ENCODE data around the gene PPP1R1B.
"Not testable (repeated sequence)": the region's sequence is repeated elsewhere in the genome, so short reads cannot be mapped to it uniquely, and the experiment has no call there.

PPP1R1B gene

GRCh38 chr17:39626171-39627046 lies at the start of gene PPP1R1B:
PPP1R1B (plus strand) TSS chr17:39626952; CDS start chr17:39627393, 441 bp downstream.
- DNase-seq (ENCODE audit: low read depth in 2 of 2), result peak; percentile 24 to 29

GRCh38 chr17:39578272-39578671 lies 48.5 kb upstream of the PPP1R1B start:
- no peak for DNase-seq (ENCODE audit: low read depth in 2 of 2)

DNA sequence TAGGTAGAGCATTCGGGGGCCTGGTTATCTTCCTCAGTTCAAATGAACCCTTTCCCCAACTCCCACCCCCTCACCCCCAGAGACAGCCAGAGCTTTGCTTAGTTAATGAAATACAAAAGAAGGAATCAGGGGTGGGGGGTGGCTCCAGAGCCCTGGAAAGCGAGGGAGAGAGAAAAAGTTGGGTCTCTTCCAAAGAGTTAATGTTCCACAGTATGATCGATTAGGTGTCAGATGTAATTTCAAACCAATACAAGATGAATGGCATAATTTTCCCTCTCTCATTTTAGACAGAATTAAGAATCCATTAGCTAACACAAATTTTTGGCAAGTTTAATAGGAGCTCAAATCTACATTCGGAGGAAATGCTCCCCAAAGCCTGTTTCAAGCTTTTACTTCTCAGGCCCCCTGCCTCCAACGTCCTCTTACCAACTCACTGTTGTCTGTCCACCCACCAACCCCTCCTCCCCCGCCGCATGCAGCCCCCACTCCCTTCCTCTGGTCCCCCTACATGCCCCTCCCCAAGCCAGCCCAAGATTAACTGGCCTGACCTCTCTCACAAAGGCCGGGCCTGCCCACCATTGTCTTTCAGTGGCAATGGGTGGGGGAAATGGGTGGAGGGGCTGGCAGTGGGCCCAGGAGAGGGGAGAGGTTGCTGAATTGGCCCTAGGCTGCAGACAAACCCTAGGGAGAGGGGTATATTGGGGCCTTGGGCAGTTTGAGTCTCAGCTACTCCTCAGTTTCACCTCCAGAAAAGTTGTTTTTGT lies 47.3 kb upstream of the PPP1R1B start:
- no peak for DNase-seq (ENCODE audit: low read depth in 2 of 2)

DNA sequence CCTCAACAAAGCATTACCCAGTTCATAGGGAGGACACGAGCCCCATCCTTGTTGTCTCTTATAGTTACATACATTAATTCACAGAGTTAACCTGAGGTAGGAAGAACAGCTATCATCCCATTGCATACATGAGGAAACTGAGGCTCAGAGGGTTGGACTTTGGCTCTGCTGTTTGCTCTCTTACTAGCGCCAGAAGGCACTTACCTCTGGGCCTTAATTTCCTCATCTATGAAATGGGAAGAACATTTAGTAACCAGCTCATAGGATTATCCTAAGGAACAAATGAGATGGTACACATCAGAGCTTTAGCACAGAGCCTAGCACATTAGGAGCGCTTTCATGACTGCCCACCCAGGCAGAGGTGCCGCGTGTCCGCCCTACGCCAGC lies 46.7 kb upstream of the PPP1R1B start:
- DNase-seq (ENCODE audit: low read depth in 2 of 2), result no peak

DNA sequence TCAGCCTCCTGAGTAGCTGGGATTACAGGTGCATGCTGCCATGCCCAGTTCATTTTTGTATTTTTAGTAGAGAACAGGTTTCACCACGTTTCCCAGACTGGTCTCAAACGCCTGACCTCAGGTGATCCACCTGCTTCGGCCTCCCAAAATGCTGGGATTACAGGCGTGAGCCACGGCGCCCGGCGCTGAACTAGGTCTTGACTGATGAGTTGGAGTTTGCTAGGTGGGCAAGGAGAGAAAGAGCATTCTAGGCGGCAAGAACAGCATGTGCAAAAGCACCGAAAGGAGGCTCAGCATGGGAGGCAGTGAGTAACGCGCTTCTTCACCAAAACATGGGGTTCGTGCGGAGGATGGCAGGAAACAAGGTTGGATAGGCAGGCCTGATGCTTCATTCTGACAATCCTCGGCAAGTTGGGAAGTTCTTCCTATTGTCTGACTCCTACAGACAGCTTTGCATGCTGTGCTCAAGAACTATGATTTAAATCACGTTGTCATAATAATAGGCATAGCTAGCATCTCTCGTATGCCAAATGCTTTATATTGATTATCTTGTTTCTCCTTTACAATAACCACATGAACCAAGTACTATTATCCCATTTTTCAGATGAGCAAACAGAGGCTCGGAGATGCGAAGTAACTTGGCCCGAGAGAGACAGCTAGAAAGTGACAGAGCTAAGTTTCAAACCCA lies 45.5 kb upstream of the PPP1R1B start:
- no peak for DNase-seq (ENCODE audit: low read depth in 2 of 2)

- no peak for DNase-seq (ENCODE audit: low read depth in 2 of 2)
Measured at GRCh38 chr17:39581759-39582085, 45.0 kb upstream of the PPP1R1B start.

DNA sequence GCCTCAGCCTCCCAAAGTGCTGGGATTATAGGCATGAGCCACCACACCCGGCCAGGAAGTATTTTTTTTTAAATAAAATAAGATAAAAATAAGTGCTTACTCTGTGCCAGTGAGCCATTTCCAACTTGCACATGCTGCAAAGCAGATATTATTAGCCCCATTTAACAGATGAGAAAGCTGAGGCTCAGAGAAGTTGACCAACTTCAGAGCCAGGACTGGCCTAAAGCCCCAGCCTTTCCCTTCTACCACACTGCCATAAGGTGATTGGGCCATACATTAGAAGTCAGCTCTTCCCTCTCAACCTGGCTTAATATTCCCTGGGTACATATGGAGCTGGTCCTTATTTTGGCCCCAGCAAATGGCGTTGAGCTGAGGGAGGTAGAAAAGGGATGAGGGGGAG lies 44.1 kb upstream of the PPP1R1B start:
- no peak for DNase-seq (ENCODE audit: low read depth in 2 of 2)

- DNase-seq (ENCODE audit: low read depth in 2 of 2), result not testable (repeated sequence)
Measured at GRCh38 chr17:39590180-39590579, 36.6 kb upstream of the PPP1R1B start.

DNA sequence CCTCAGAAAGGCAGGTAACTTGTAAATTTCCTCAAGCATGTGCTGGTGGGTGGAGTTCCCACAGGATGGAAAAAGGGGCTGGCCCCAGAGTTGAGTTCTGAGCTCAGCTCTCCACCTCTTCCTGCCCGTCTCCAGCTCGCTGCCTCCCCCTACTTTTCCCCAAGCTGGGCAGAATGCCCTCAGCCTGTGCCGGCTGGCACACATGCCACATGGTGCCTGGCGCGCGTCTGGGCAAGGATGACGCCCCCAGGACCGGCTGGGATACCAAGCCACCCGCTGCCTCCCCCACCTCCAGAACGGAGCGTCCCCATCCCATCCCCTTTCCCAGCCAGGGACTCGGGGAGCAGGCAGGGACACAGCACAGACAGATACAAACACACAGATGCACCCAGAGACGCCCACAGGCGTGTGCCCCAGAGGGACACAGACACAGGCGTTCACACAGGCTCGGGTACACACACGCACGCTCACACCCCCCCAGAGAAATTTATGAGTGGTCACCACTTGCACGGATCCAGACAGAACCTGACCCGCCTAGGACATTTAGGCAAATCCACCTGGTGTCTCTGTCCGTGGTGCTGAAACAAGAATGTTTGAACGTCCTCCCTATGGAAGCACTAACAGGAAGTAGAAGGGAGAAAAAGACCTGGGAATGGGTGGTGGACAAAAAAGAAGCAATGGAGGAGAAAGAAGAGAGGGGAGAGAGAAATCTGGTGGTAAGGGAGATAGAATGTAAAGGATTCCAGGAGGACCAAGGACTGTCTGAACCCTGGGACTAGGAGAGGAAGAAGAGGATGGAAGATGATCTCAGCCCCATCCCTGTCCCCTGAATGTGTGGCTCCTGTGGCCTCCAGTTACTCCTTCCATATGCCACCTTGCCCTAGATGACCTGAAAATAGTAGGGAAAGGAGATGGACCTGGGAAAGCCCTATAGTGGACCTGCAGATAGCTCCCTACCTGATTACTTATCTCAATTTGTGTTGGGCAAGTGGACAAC lies 34.5 kb upstream of the PPP1R1B start:
- no peak for DNase-seq (ENCODE audit: low read depth in 2 of 2)

DNA sequence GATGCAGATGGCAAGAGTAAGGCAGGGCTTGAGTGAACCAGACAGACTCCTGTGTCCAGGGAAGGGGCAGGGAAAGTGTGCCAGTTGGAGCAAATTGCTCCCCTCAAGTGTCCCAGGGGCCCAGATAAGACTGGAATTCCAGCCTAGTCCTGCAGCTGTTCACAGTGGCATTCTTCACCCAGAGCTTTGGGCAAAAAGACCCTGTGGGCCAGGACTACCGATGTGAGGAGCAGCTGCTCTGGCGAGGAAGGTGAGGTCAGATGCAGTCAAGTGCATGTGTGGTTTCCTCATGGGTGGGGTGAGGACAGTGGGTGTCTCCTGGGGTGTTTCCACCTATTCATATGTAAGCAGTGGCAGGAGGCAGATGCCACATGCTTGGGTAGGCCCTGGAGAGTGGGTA lies 33.4 kb upstream of the PPP1R1B start:
- DNase-seq (ENCODE audit: low read depth in 2 of 2), result no peak

DNA sequence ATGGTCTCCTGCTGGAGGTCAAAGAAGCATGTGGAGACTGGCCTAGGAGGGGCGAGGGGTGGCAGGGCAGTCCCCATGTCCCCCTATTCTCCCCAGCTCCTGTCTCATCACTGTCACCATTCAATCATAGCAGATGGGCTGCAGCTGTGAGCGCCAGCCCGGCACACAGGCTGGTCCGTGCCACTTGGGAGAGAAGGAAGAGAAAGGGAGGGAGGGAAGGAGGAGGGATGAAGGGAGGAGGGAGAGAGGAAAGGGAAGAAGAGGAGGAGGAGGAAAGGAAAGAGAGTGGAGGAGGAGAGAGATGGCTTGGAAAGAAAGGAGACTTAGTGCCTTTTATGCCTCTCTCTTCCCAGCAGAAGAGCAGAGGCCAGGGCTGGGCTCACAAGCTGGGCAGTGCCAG lies 31.5 kb upstream of the PPP1R1B start:
- no peak for DNase-seq (ENCODE audit: low read depth in 2 of 2)

- no peak for DNase-seq (ENCODE audit: low read depth in 2 of 2)
Measured at GRCh38 chr17:39595928-39596510, 30.7 kb upstream of the PPP1R1B start.

GRCh38 chr17:39596543-39597267 lies 30.0 kb upstream of the PPP1R1B start:
- DNase-seq (ENCODE audit: low read depth in 2 of 2), result no peak

DNA sequence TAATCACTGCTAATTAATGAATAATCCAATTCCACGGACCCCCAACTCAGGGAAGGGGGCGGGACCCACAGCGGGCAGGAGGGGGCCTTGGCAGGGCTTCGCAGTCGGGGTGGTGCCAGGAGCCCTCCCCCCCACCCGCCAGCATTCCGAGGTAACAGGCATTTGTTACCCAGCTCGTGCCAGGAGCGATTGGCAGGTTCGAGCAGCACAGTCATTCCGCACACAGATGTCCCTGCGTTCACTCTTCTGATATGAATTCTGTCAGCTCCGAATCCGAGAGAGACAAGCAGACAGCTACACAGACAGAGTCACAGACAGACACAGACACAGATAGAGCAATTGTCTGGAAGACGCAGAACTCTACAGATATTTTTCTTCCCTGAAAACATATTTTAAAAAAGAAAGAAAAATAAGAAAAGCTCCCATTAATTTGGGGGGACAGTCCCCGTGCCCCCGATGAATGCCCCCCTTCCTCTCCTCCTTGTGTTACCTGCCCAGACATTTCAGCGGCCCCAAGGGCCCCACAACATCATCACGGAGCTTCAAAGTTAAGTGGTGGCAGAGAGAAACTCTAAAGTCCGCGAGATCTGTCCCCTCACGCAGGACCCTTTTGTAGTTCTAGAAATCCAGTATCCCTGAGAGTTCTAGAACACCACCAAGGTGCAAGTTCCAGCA lies 29.2 kb upstream of the PPP1R1B start:
- no peak for DNase-seq (ENCODE audit: low read depth in 2 of 2)

GRCh38 chr17:39598047-39598481 lies 28.7 kb upstream of the PPP1R1B start:
- DNase-seq (ENCODE audit: low read depth in 2 of 2), result no peak

DNA sequence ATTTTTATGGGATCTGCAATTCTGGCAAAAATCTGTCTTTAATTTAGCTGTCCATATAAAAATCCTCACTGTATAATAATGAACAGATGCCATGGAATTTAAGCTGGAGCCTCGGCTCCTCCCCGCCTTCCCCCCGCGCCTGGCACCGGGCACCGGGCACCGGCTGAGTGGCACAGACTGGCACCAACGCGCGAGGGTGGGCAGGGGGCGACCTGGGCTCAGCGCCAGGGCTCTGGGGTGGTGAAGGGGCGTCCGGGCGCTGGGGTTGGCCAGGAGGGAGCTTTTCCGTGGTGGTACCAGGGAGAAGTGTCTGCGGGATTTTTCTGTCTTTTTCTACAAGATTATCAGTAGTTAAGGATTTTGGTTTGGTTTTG lies 28.1 kb upstream of the PPP1R1B start:
- DNase-seq (ENCODE audit: low read depth in 2 of 2), result no peak

GRCh38 chr17:39599004-39599664 lies 27.6 kb upstream of the PPP1R1B start:
- no peak for DNase-seq (ENCODE audit: low read depth in 2 of 2)

DNA sequence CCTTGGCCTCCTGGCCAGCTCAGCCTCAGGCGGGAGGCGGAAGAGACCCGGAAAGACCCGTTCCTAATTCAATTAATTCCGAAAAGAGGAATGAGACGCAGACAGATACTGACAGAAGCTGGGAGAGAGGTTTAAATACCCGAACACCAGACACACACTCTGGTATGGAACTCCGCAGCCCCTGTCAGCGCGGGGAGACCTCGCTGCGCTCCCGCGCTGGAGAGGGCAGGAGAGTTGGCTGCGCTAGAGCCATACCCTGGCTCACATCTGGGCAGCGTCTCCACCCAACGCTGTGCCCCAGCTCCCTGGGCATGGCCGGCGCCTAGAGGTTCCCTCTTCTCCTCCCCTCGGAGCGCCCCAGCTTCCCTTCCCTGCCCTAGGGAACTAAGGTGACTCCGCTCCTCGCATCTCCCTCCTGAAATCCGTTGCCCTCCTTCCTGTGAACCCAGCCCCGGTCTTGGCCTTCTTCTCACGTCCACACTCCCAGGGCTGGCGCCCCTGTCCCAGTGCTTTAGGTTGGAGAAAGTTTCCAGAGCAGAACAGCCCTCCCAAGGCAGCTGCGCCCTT lies 27.0 kb upstream of the PPP1R1B start:
- DNase-seq (ENCODE audit: low read depth in 2 of 2), result no peak

All from stimulated activated CD8-positive, alpha-beta memory T cell treated with anti-CD3 and anti-CD28 coated beads, Interleukin-7, amount 100 ng/mL, for 4 hours (primary cell).